Measurements from ENCODE around the gene NPHS2.

- TF ChIP-seq CTCF (IDR thresholded peaks at IDR 0.05) = no peak
- no peak for TF ChIP-seq POLR2A (IDR thresholded peaks at IDR 0.05)
- TF ChIP-seq EP300 (IDR thresholded peaks at IDR 0.05; ENCODE audit: low read depth) = no peak
- no peak for TF ChIP-seq POLR2AphosphoS5 (IDR thresholded peaks at IDR 0.05)
These were observed 66.4 kb downstream of the NPHS2 start for GRCh38 chr1:179509384-179509783.

All from transverse colon (tissue), 4 donors.